ENCODE results near the gene RASSF3.

DNA sequence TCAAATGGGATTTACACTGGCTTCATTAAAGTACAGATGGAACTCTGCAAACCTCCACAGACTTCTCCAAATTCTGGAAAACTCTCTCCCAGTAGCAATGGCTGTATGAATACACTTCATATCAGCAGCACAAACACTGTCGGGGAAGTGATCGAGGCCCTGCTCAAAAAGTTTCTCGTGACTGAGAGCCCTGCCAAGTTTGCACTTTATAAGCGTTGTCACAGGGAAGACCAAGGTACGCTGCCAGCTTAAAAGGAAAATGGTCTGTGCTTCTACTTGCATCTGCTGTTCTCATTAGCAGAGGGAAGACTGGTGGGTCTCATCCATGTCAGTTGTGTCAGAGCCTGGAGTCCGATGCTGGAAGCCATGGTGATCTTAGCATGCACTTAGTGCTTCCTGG, 77.9 kb downstream of the RASSF3 start:
- TF ChIP-seq POLR2A (IDR thresholded peaks at IDR 0.05): no peak
- TF ChIP-seq POLR2AphosphoS5 (IDR thresholded peaks at IDR 0.05): peak; percentile 80
